ENCODE measurements around the gene CRIM1. TPM values are rescaled to one million over a fixed set of nuclear protein-coding genes. Genes with fewer than 3 reads are reported as not detected.

The CRIM1 gene
- total RNA-seq, 1 experiment from 2014 or later, result 133 TPM

- ChIA-PET POLR2A (ENCODE audit: unreplicated experiment) (no interaction called here), CTCF (no interaction called here)
- Histone ChIP-seq H3K4me2 (no peak overlapping the region), H3F3A (ENCODE audit: insufficient read depth, low read depth) (no peaks in the 10 kb centered on the region), H3K9me2 (ENCODE audit: insufficient read depth) (no peaks in the 10 kb centered on the region), H3K4me1 (replicated peaks; ENCODE audit: insufficient read depth) (no peaks in the 10 kb centered on the region), H3K36me3 (ENCODE audit: low read depth) (no peaks in the 10 kb centered on the region), H3K79me2 (ENCODE audit: low read depth) (no peaks in the 10 kb centered on the region), H2AFZ (no peak overlapping the region), H3K4me3 (no peak overlapping the region), H3K9me3 (ENCODE audit: insufficient read depth, low read depth) (no peaks in the 10 kb centered on the region; the same call in 1 of the 2 replicates), H3K27ac (no peak overlapping the region), H4K20me1 (ENCODE audit: insufficient read depth) (no peaks in the 10 kb centered on the region), H3K27me3 (ENCODE audit: insufficient read depth, low read depth) (no peaks in the 10 kb centered on the region)
- BruUV-seq (replicated peaks), result no TSS peak
- no peak for DNase-seq
- intact Hi-C loops (cut with micrococcal nuclease; ENCODE audit: unreplicated experiment), result no loop called here
- TF ChIP-seq EZH2 (IDR thresholded peaks at IDR 0.05; ENCODE audit: low read depth), result no peak
- no peak; the same call in 1 of the 2 replicates for TF ChIP-seq CTCF (conservative IDR thresholded peaks at IDR 0.05)
These were observed 33.5 kb upstream of the CRIM1 start for GRCh38 chr2:36322108-36322507.

GRCh38 chr2:36326286-36326685 is 29.3 kb upstream of the CRIM1 start:
- no peak overlapping the region for H3K27ac ChIP-seq
- no peaks in the 10 kb centered on the region for H3F3A ChIP-seq (ENCODE audit: insufficient read depth, low read depth)
- no peaks in the 10 kb centered on the region for H3K79me2 ChIP-seq (ENCODE audit: low read depth)
- no peaks in the 10 kb centered on the region for H4K20me1 ChIP-seq (ENCODE audit: insufficient read depth)
- no TSS peak for BruUV-seq (replicated peaks)
- POLR2A ChIA-PET (ENCODE audit: unreplicated experiment), result no interaction called here
- DNase-seq, result no peak
- peaks cover 25% of the 10 kb centered on the region for H3K4me1 ChIP-seq (replicated peaks; ENCODE audit: insufficient read depth)
- H3K4me2 ChIP-seq, result no peak overlapping the region
- TF ChIP-seq CTCF (conservative IDR thresholded peaks at IDR 0.05), result no peak
- no peak for TF ChIP-seq EZH2 (IDR thresholded peaks at IDR 0.05; ENCODE audit: low read depth)
- no peaks in the 10 kb centered on the region for H3K27me3 ChIP-seq (ENCODE audit: insufficient read depth, low read depth)
- no peak overlapping the region for H2AFZ ChIP-seq
- intact Hi-C loops (cut with micrococcal nuclease; ENCODE audit: unreplicated experiment), result no loop called here
- no peaks in the 10 kb centered on the region for H3K36me3 ChIP-seq (ENCODE audit: low read depth)
- no peaks in the 10 kb centered on the region for H3K9me3 ChIP-seq (ENCODE audit: insufficient read depth, low read depth)
- CTCF ChIA-PET, result no interaction called here
- H3K9me2 ChIP-seq (ENCODE audit: insufficient read depth), result no peaks in the 10 kb centered on the region
- no peak overlapping the region for H3K4me3 ChIP-seq

- no peaks in the 10 kb centered on the region for H3K27me3 ChIP-seq (ENCODE audit: insufficient read depth, low read depth)
- peak overlapping the region; percentile 5; the same call in 1 of the 2 replicates for H3K4me2 ChIP-seq
These were observed 26.3 kb upstream of the CRIM1 start for GRCh38 chr2:36329251-36329650.

More at GRCh38 chr2:36329251-36329650, 26.3 kb upstream of the CRIM1 start:
- ChIA-PET POLR2A (ENCODE audit: unreplicated experiment) (no interaction called here), CTCF (no interaction called here)
- DNase-seq, result no peak
- H3K36me3 ChIP-seq (ENCODE audit: low read depth), result no peaks in the 10 kb centered on the region
- peak overlapping the region; percentile 20; the same call in 1 of the 2 replicates for H3K27ac ChIP-seq
- H3K9me2 ChIP-seq (ENCODE audit: insufficient read depth), result no peaks in the 10 kb centered on the region
- H3K79me2 ChIP-seq (ENCODE audit: low read depth), result no peaks in the 10 kb centered on the region
- no peaks in the 10 kb centered on the region for H4K20me1 ChIP-seq (ENCODE audit: insufficient read depth)
- H3K9me3 ChIP-seq (ENCODE audit: insufficient read depth, low read depth), result no peaks in the 10 kb centered on the region
- no peaks in the 10 kb centered on the region for H3F3A ChIP-seq (ENCODE audit: insufficient read depth, low read depth)
- peaks cover 38% of the 10 kb centered on the region for H3K4me1 ChIP-seq (replicated peaks; ENCODE audit: insufficient read depth)
- no peak overlapping the region for H3K4me3 ChIP-seq
- TF ChIP-seq CTCF (conservative IDR thresholded peaks at IDR 0.05), result no peak
- TF ChIP-seq EZH2 (IDR thresholded peaks at IDR 0.05; ENCODE audit: low read depth), result no peak
- H2AFZ ChIP-seq, result no peak overlapping the region
- BruUV-seq (replicated peaks), result no TSS peak
- intact Hi-C loops (cut with micrococcal nuclease; ENCODE audit: unreplicated experiment), result no loop called here

All from PC-9 (cell line).